ENCODE measurements around the gene PLA2G3. TPM values are rescaled to one million over a fixed set of nuclear protein-coding genes. Genes with fewer than 3 reads are reported as not detected.

PLA2G3 gene
- total RNA-seq, 3 donors from 2014 or later, result 0.22 TPM; not detected in 2

DNA sequence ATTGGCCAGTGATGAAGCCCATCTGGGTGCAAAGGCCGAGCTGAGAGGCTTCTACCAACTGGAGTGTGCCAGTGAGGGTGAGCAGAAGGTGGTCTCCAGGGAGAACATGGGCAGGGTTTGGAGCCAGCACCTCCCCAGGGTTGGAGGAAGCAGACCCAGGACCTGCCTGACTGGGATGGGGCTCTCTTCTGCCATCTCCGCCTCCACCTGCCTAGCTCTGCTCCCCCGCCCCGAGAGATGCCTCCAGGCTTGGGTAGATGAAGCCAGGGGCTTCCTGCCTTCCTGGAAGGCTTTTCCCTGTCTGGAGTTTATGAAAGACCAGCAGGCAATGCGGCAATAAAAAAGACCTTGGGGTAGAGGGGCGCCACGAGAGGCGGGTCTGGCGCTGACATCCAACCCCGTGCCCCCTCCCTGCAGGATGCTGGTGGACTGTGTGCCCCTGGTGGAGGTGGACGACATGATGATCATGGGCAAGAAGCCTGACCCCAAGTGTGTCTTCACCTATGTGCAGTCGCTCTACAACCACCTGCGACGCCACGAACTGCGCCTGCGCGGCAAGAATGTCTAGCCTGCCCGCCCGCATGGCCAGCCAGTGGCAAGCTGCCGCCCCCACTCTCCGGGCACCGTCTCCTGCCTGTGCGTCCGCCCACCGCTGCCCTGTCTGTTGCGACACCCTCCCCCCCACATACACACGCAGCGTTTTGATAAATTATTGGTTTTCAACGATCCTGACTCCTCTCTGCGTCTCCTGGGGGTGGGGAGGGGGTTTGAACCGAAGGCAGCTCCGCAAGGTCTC, 36.2 kb downstream of the PLA2G3 start:
- TF ChIP-seq CTCF (IDR thresholded peaks at IDR 0.05), result no peak
- DNase-seq, result peak in 2 of 3 donors; percentile 46 to 62
- H3K4me1 ChIP-seq (ENCODE audit: low read depth), result peaks cover 11% of the 10 kb centered on the region

GRCh38 chr22:31103111-31103510, 37.2 kb downstream of the PLA2G3 start:
- ATAC-seq, result no peak
- DNase-seq, result no peak
- no peaks in the 10 kb centered on the region for H3K36me3 ChIP-seq (ENCODE audit: low read depth)
- no peaks in the 10 kb centered on the region for H3K9me3 ChIP-seq
- H3K4me3 ChIP-seq, result no peak overlapping the region
- TF ChIP-seq CTCF (IDR thresholded peaks at IDR 0.05), result no peak
- H3K4me1 ChIP-seq (ENCODE audit: low read depth), result peaks cover 13% of the 10 kb centered on the region
- intact Hi-C loops (cut with DNase I, micrococcal nuclease), result no loop called here

More for the DNA sequence above, 36.2 kb downstream of the PLA2G3 start:
- Histone ChIP-seq H3K36me3 (ENCODE audit: low read depth) (no peaks in the 10 kb centered on the region), H3K4me3 (no peak overlapping the region), H3K9me3 (no peaks in the 10 kb centered on the region)
- ATAC-seq, result no peak
- intact Hi-C loops (cut with DNase I, micrococcal nuclease), result no loop called here

DNA sequence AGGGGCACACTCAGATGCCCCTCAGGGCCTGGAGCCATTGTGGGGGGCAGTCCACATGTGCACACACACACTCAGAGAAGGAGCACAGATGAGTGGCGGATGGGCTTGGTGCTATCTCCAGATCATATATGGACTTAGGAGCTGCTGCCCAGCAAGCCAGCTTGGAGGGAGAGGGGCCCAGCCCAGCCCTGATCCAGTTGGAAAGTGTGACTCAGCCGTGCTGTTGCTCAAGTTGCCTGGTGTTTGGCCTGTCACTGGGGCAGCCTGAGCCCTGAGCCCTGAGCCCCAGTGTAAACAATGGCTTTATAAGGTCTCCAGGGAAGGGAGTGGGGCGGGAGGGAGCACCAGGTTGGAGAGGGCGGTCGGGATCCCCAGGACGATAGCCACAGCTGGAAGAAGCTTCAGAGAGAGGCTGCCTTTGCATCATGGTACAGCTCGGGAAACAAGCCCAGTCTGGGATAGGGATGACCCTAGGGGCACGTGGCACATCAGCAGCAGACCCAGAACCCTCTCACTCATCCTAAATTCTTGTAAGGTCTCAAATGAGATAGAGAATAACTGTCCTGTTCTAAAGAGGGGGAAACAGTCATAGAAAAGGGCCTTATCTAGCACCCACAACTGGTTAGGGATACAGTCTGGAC, 37.7 kb downstream of the PLA2G3 start:
- H3K36me3 ChIP-seq (ENCODE audit: low read depth), result no peaks in the 10 kb centered on the region
- intact Hi-C loops (cut with DNase I, micrococcal nuclease), result no loop called here
- H3K9me3 ChIP-seq, result no peaks in the 10 kb centered on the region
- no peak for TF ChIP-seq CTCF (IDR thresholded peaks at IDR 0.05)
- H3K4me3 ChIP-seq, result no peak overlapping the region
- DNase-seq (peak; percentile 62 to 75 (median 63)), ATAC-seq (peak; percentile 26)
- peaks cover 11% of the 10 kb centered on the region for H3K4me1 ChIP-seq (ENCODE audit: low read depth)

DNA sequence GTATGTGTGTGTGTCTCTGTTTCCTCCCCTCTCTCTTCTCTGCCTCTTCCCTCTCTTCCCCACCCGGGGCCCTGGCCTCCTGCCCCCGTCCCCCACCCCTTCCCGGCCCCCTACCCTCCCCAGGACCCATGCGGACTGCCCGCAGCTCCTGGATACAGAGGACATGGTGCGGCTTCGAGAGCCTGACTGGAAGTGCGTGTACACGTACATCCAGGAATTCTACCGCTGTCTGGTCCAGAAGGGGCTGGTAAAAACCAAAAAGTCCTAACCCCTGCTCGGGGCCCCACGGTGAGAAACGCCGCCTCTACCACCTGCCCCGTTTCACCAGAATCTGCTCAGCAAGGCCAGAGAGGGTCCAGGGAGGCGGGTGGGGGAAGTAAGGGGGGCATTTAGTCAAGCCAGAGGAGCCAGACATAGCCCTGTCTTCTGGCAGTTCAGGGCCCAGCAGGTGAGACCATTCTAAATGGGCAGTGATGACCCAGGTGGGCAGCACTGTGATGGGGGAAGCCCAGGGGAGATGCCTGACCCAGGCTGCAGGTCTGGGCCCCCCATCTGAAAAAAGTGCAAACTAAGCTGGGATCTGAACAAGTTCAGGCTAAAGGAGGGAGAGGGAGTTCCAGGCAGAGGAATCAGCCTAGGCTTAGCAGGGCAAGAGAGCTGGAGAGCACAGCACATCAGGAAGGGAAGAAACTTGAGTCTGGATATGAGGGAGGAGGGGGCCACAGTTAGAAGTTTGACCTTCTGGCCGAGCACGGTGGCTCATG, 39.4 kb downstream of the PLA2G3 start:
- Histone ChIP-seq H3K4me1 (ENCODE audit: low read depth) (peaks cover 6% of the 10 kb centered on the region), H3K9me3 (no peaks in the 10 kb centered on the region), H3K36me3 (ENCODE audit: low read depth) (no peaks in the 10 kb centered on the region), H3K4me3 (no peak overlapping the region)
- ATAC-seq, result no peak
- intact Hi-C loops (cut with DNase I, micrococcal nuclease), result no loop called here
- no peak for DNase-seq
- TF ChIP-seq CTCF (IDR thresholded peaks at IDR 0.05), result no peak

GRCh38 chr22:31099841-31100761, 40.2 kb downstream of the PLA2G3 start:
- Histone ChIP-seq H3K36me3 (ENCODE audit: low read depth) (no peaks in the 10 kb centered on the region), H3K4me3 (no peak overlapping the region), H3K9me3 (no peaks in the 10 kb centered on the region), H3K4me1 (ENCODE audit: low read depth) (peaks cover 6% of the 10 kb centered on the region)
- TF ChIP-seq CTCF (IDR thresholded peaks at IDR 0.05), result no peak
- no peak for ATAC-seq
- intact Hi-C loops (cut with DNase I, micrococcal nuclease), result no loop called here
- peak in 1 of 3 donors; percentile 43 for DNase-seq
